Lung (tissue), 12 donors: ENCODE results near the gene UBE2D3. TPM values are rescaled to one million over a fixed set of nuclear protein-coding genes. Genes with fewer than 3 reads are reported as not detected.

Experiments used
- ATAC-seq: fragments of 200-7000 bp; cut with Tn5 transposase; one replicate; pipeline ENCODE4 v1.9.1; 2020; ENCODE audit warnings: moderate number of reproducible peaks; ENCODE audit not compliant: insufficient read depth, low FRiP score
- DNase-seq, 3 donors: peaks; one replicate each; pipeline ENCODE4 v3.0.0-alpha.2; 2013 to 2017
- H3K27ac ChIP-seq, 2 donors: one replicate each; pipeline ENCODE4 v1.5.1; 2013; ENCODE audit warnings: mild to moderate bottlenecking in 2 of 2, moderate library complexity in 2 of 2, control low read depth in 1 of 2, inconsistent platforms in 1 of 2, low read depth in 1 of 2, low read length in 1 of 2
- H3K27me3 ChIP-seq, 3 donors: one replicate each; pipeline ENCODE4 v1.5.1; 2013; ENCODE audit warnings: low read length in 2 of 3; ENCODE audit not compliant: control insufficient read depth in 3 of 3, insufficient read depth in 3 of 3
- H3K36me3 ChIP-seq, 4 donors: one replicate each; pipeline ENCODE4 v1.5.1; 2013; ENCODE audit warnings: low read length in 4 of 4, mild to moderate bottlenecking in 1 of 4, moderate library complexity in 1 of 4; ENCODE audit not compliant: control insufficient read depth in 4 of 4, insufficient read depth in 4 of 4
- H3K4me1 ChIP-seq, 5 donors: one replicate each; pipeline ENCODE4 v1.5.1; 2013; ENCODE audit warnings: low read length in 5 of 5, mild to moderate bottlenecking in 2 of 5, moderate library complexity in 1 of 5; ENCODE audit not compliant: control insufficient read depth in 5 of 5, insufficient read depth in 5 of 5
- H3K4me3 ChIP-seq: one replicate; pipeline ENCODE4 v1.5.1; 2013; ENCODE audit warnings: mild to moderate bottlenecking, control low read depth, moderate library complexity
- H3K9ac ChIP-seq, 2 donors: one replicate each; pipeline ENCODE4 v1.5.1; 2013; ENCODE audit warnings: low read length in 2 of 2, control low read depth in 1 of 2; ENCODE audit not compliant: insufficient read depth in 1 of 2
- H3K9me3 ChIP-seq, 4 donors: one replicate each; pipeline ENCODE4 v1.5.1; 2013; ENCODE audit warnings: low read length in 3 of 4, mild to moderate bottlenecking in 1 of 4, moderate library complexity in 1 of 4; ENCODE audit not compliant: control insufficient read depth in 4 of 4, insufficient read depth in 3 of 4
- CTCF ChIP-seq: IDR thresholded peaks from 2 replicates; pipeline ENCODE4 v1.5.1; 2012; ENCODE audit warnings: mild to moderate bottlenecking; ENCODE audit errors: control extremely low read depth, extremely low read depth
- WGBS, 2 donors: extraction: QIAGEN DNeasy Blood & Tissue Kit; methylation state at CpG; one replicate each; pipeline ENCODE4 v1.1.7; 2013; 5-methylcytosine and 5-hydroxymethylcytosine counted together
- polyA plus RNA-seq, 2 donors: library from polyadenylated mRNA; stranded (reverse); fragments of 200-250 nt; gene quantifications; one replicate each; pipeline ENCODE4 v1.2.1, GENCODE V29; 2013
- total RNA-seq, 2 donors: library from RNA; depleted of rRNA in 1 of 2; stranded (reverse); fragments of >200 nt in 1 of 2; gene quantifications; one replicate each; pipeline ENCODE4 v1.2.1, GENCODE V29; 2014 to 2021
- donor health status: control.
- donor health status: control.
- donor health status: Bipolar disorder and iron deficiency.
- donor health status: healthy.
- donor health status: DM: yes; HTN: yes; CAD: no.

The UBE2D3 gene
- total and polyA plus RNA-seq, 4 donors, result 165 to 373 (median 273) TPM

GRCh38 chr4:102827674-102828496, 534 bp upstream of the UBE2D3 start:
- no peaks in the 10 kb centered on the region for H3K9me3 ChIP-seq
- 0% methylated on average over 50 of the region's 50 CpGs for WGBS, 2 donors
- H3K27ac ChIP-seq, result peak overlapping the region; percentile 99 to 100
- peak; percentile 77 for ATAC-seq
- no peak for TF ChIP-seq CTCF
- DNase-seq, result peak; percentile 99 to 100 (median 100)
- H3K9ac ChIP-seq, result peak overlapping the region; percentile 99
- peaks cover 1 to 27% (median 6%) of the 10 kb centered on the region in 5 donors for H3K4me1 ChIP-seq
- peaks cover 0 to 28% (median 0%) of the 10 kb centered on the region in 4 donors for H3K36me3 ChIP-seq
- peak overlapping the region; percentile 92 for H3K4me3 ChIP-seq
- no peaks in the 10 kb centered on the region for H3K27me3 ChIP-seq

DNA sequence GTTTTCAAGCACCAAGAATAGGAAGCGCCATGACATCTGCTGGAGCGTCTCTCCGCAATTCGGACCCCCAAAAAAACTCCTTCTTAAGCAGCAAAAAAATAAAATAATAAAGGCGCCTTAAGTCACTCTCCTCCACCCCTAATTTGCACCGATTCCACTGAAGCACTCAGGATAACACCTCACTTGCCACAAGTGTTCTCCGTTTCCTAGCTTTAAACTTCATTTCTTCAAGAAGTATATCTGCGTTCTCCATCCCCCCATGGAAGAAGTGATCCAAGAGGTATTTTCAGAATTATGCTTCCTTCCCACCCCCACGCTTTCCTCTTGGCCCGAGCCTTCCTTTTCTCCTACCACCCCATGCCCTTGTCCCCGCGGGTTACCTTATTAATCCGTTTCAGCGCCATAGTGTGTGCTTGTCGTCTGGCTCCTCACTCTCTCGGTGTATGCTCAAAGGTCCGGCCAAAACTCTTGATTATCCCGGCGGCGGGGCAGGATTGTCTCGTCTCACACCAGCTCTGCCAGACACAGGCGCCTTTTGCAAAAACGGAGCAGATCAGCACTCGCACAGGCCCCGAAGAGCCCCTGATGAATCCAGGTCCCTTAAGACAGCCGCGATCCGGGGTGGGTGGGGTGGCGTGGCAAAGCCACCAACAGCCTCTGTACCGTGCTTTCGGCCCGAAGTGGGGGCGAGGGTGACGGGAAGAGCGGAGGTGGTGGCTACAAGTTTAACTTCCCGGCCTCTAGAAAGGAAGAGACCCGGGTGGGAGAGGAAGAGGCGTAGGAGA, 1.1 kb downstream of the UBE2D3 start:
- no peak for DNase-seq
- Histone ChIP-seq H3K27me3 (no peaks in the 10 kb centered on the region), H3K9ac (peak overlapping the region; percentile 99), H3K4me1 (peaks cover 0 to 37% (median 8%) of the 10 kb centered on the region in 5 donors), H3K9me3 (no peaks in the 10 kb centered on the region), H3K36me3 (peaks cover 0 to 30% (median 0%) of the 10 kb centered on the region in 4 donors), H3K4me3 (peak overlapping the region; percentile 92), H3K27ac (peak overlapping the region; percentile 99 to 100)
- WGBS, 2 donors, result 0 to 1% methylated on average over 38 of the region's 38 CpGs
- TF ChIP-seq CTCF, result no peak
- ATAC-seq, result no peak

GRCh38 chr4:102825261-102826091, 1.9 kb downstream of the UBE2D3 start:
- no peak for ATAC-seq
- TF ChIP-seq CTCF, result no peak
- H3K4me1 ChIP-seq, result peaks cover 0 to 37% (median 9%) of the 10 kb centered on the region in 5 donors

More at GRCh38 chr4:102825261-102826091, 1.9 kb downstream of the UBE2D3 start:
- WGBS, 2 donors, result 0% methylated on average over 23 of the region's 23 CpGs
- Histone ChIP-seq H3K36me3 (peaks cover 0 to 30% (median 0%) of the 10 kb centered on the region in 4 donors), H3K27ac (peak overlapping the region; percentile 99 to 100), H3K27me3 (no peaks in the 10 kb centered on the region), H3K9me3 (no peaks in the 10 kb centered on the region), H3K9ac (peak overlapping the region; percentile 99), H3K4me3 (peak overlapping the region; percentile 92)
- DNase-seq, result peak; percentile 52 to 85 (median 85)
